Measurements from ENCODE around the gene OSBPL7.

Gene OSBPL7

GRCh38 chr17:47757386-47757785, 64.2 kb downstream of the OSBPL7 start:
- no peak for DNase-seq

All from right hindlimb (tissue), 1 donor.